Inflammatory macrophage treated with lipopolysaccharide for 1 hour (primary cell): ENCODE results near the gene ZNG1B.
"Not testable (repeated sequence)": the region's sequence is repeated elsewhere in the genome, so short reads cannot be mapped to it uniquely, and the experiment has no call there.

Source experiments
- DNase-seq, 2 donors: peaks; one replicate each; pipeline ENCODE4 v3.0.0-alpha.2; 2020 to 2022

The ZNG1B gene

DNA sequence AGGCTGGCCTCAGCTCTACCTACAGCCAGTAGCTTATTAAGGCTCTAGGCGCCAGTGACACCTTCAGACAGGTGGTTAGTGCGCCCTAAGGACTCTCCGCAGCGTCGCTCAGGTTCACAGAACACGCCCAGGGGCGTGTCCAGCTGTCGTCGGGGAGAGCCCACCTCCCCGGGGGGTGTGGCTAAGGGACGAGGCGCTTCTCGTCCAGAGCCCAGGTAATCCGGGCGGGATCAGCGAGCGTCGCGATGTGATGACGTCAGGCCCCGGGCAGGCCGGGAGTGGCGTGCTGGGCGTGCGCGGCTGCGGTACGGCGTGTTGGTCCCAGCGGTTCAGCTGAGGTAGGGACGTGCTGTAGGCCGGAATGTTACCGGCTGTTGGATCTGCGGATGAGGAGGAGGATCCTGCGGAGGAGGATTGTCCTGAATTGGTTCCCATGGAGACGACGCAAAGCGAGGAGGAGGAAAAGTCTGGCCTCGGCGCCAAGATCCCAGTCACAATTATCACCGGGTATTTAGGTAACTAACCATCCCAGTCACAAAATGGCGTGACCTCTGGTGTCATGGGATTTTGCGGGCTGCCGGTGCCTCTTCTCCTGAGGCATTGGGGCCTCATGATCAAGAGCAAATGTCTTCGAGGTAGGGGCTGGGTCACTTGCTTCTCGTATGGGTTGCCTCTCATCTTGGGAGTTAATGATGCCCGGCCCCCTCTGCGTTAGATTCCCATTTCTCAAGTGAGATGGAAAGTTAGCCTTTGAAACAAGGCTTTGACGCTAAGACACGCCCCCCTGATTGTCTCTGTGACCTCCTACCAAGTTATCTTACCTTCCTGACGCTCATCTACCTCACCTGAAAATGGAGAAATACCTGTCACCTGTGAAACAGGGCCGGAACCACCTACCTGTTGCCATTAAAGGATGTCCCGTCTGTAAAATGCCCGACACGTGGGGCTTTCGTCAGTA lies at the start of gene ZNG1B:
TSS of gene ZNG1B (plus strand) at position 184 of the 958 bp plus-strand sequence. CDS start at position 362, 178 bp downstream.
- not testable (repeated sequence) for DNase-seq

- DNase-seq: peak; percentile 85 to 96
Observed at GRCh38 chr2:113390124-113390849, 47.2 kb upstream of the ZNG1B start.

DNA sequence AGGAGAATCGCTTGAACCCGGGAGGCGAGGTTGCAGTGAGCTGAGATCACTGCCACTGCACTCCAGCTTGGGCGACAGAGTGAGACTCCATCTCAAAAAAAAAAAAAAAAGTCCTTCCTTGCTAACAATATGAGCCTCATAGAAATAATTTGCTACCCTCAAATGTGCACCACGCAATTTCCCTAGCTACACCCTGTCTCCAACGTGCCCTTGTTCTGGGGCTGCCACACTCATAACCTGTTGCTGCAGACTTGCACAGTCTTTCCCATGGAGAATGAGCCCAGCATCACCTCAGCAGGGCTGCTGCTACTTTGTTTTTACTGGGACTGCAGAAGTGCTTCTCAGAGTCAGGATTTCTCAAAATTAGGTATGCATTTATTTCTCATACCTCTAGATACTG lies 46.4 kb upstream of the ZNG1B start:
- no peak for DNase-seq

DNA sequence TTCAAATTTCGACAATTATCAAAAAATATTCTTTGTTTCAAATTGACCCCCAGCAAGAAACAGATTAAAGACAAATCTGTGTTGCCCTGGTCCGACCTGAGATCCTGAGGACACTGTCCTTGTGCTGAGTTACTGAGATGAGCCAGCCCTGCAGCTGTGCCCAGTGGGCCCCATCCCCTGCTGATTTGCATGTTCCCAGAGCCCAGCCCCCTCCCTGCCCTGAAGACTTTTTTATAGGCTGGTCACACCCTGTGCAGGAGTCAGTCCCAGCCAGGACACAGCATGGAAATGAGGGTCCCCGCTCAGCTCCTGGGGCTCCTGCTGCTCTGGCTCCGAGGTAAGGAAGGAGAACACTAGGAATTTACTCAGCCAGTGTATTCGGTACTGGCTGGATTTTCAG lies 31.4 kb upstream of the ZNG1B start:
- DNase-seq: no peak

DNA sequence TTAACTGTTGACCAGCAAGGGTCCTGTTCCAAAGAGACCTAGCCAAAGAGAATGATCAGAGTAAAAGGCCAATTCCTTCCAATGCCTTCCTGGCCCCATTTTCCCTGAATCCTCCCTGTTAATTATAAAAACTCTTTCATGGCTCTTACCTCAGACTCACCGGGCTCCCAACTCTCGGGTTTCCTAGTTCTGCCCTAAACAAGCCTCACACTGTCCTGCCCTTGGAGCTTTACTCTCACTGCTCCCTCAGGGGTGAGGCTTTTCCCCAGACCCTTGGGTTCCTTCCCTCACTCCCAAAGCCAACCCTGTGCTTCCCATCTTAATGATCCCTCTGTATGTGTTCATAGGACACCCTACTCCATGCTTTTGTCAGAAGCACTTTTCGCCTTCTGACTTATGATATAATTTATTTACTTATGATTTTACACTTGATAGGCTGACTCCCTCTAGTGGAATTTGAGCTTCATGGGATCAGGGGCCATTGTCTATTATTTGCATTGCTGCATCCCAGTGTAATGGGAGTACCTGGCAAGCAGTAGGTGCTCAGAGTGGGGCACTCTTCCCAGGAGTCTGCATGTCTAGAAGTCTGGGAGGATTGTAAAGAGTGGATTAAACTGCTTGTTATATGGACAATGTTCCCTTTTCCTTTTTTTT lies 29.9 kb upstream of the ZNG1B start:
- DNase-seq: peak; percentile 16 to 23

GRCh38 chr2:113411725-113412352 lies 25.7 kb upstream of the ZNG1B start:
- DNase-seq: not testable (repeated sequence)

DNA sequence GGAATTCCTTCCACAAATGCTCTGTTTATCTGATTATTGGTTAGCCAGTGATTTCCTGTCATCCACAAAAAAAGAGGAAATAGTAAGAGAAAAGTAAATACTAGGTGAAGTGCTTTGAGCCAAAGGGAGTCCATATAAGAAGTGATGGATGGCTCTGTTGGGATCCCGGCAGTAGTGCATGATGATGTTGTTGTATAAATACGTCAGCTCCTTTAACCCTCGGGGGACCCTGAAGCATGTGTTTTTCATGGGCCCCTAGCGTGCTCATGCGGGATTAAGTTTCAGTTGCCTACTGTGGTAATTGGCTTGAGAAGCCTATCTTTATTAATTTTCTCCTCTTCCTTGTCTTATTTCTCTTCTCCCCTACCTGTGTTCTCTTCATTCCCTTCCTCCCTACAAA lies 24.7 kb upstream of the ZNG1B start:
- not testable (repeated sequence) for DNase-seq

DNA sequence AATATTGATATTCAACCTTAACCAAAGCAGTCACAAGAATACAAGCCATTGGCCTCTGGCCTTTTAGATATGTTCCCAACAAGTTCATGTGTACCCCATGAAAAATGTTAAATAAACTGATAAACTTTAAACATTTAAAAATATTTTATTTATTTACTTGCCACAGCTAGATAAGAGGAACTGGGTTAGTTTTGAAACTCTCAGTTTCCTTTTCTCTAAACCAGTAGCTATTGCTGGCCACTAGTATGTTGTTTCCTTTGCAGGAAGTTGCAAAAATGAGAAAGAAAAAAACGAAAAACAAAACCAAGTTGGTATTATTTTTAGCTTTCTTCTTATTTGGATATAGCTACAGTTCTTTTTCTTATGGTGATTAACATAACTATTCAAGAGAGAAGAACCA lies 5.7 kb upstream of the ZNG1B start:
- peak; percentile 56 to 60 for DNase-seq

DNA sequence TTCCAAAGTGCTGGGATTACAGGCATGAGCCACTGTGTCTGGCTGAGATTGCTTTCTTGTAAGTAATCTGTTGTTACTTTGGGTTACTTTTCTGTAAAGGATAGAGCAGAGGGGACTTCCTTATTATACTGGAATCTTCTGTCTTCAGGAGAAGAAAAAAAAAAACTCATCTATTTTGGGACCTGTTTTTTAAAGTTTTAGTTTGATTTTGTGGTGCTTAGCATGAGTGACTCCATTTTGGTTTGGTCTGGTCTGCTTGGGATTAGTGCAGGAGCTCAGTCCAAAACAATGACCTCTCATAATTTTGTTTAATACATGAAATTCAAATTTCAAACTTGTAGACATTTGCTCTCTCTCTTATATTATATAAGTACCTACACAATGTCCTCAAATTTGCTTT lies 4.0 kb upstream of the ZNG1B start:
- DNase-seq: not testable (repeated sequence)

DNA sequence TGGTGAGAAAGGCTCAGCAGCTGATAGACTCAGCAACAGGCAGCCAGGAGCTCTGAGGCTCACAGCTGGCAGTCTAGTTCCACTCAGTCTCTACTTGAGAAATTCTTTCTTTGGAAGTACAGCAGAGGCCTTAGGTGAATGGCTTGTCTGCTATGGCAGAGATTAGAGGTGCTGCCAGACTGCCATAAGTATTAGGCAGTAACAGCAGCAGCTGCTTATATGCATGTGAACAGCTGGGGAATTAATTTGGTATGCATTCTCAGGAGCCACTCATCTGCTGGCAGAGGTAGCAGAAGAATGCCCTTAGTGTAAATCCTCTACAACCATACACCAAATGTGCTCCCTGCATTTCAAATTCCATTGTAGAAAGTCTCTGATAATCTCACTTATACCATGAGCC lies 28.3 kb downstream of the ZNG1B start:
- not testable (repeated sequence) for DNase-seq

- DNase-seq: not testable (repeated sequence)
Observed at GRCh38 chr2:113476688-113477368, 39.3 kb downstream of the ZNG1B start.

DNA sequence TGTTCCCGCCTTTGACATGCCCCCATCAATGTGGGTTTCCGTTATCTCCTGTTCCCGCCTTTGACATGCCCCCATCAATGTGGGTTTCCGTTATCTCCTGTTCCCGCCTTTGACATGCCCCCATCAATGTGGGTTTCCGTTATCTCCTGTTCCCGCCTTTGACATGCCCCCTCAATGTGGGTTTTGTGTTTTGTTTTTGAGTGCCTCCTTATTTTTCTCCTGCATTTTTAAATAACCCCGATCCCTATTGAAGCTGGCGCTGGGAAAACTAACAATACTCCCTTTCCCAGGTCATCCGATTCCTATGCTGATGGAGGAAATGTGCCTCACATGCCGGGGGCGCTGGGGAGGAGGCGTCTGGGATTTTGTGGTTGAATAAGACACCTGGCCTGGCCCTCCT lies 59.0 kb downstream of the ZNG1B start:
- DNase-seq: not testable (repeated sequence)

DNA sequence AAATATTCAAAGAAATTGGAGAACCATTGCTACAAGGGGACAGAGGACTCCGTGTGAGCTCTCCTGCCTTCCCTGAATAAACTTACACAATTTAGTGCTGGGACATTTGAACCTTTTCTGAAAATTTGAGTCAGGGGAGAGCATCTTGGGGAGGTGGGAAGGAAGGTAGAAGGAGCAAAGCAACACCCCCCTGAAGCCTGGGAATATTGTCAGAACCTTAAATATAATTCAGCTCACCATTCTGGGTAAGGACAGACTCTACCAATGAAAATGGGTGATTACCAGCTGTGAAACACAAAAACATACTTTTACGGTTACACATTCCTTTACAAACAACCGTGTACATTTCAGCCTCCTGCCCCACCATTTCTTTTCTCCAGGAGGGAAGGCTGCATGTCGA lies 60.9 kb downstream of the ZNG1B start, which contains the start of gene FOXD4L1:
TSS of gene FOXD4L1 (plus strand) at position 301 of the 400 bp plus-strand sequence. CDS start 592 bp downstream, outside the sequence.
- not testable (repeated sequence) for DNase-seq

DNA sequence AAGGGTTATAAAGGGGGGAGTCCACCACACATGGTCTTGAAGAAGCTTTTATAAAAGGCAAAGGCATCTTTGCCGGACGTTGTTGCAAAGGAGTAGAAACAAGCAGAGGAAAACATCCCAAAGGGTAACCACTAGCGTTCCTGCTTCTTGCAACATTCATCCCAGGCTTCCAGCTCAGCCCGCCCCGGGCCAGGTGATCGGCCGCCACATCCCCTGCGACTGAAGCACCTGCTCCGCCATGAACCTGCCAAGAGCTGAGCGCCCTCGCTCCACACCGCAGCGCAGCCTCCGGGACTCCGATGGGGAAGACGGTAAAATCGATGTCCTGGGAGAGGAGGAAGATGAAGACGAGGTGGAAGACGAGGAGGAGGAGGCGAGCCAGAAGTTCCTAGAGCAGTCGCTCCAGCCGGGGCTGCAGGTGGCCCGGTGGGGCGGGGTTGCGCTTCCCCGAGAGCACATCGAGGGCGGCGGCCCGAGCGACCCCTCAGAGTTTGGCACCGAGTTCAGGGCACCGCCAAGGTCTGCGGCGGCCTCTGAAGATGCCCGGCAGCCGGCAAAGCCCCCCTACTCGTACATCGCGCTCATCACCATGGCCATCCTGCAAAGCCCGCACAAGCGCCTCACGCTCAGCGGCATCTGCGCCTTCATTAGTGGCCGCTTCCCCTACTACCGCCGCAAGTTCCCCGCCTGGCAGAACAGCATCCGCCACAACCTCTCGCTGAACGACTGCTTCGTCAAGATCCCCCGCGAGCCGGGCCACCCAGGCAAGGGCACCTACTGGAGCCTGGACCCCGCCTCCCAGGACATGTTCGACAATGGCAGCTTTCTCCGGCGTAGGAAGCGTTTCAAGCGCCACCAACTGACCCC lies 61.8 kb downstream of the ZNG1B start:
- DNase-seq: not testable (repeated sequence)

DNA sequence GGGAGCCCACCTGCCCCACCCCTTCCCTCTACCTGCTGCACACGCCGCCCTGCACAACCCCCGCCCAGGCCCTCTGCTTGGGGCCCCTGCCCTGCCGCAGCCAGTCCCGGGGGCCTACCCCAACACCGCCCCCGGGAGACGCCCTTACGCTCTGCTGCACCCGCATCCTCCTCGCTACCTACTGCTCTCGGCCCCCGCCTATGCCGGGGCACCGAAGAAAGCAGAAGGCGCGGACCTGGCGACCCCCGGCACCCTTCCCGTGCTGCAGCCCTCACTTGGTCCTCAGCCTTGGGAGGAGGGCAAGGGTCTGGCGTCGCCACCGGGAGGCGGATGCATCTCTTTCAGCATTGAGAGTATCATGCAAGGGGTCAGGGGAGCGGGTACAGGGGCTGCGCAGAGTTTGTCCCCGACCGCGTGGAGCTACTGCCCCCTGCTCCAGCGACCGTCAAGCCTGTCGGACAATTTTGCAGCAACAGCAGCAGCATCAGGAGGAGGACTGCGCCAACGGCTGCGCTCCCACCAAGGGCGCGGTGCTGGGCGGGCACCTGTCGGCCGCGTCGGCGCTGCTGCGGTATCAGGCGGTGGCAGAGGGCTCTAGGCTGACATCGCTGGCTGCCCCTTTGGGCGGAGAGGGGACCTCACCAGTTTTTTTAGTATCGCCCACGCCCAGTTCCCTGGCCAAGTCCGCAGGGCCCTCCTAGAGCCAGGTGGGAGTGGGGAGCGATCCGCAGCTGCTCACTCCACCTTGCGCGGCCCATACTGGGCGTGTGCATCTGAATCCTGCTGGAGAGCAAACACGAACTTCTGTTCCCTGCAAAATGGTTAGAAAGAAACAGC lies 62.6 kb downstream of the ZNG1B start:
- DNase-seq: not testable (repeated sequence)

DNA sequence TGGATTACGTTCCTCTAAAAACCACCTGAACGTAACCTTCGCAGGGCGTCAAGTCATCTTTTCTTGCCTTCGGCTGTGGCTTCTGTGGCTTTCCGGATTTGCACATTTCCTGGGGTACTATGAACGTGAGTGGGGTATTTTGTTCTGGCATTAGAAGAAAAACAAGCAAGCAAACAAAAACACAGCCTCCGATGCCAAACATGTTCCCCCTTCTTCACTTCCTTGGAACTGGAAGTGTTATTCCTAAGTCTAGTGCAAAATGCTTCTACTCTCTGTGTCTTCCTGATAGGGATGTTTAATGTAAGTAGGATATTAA lies 63.2 kb downstream of the ZNG1B start:
- not testable (repeated sequence) for DNase-seq

- DNase-seq: peak; percentile 6 to 20
Observed at GRCh38 chr2:113502216-113503093, 65.0 kb downstream of the ZNG1B start.

- peak; percentile 51 to 55 for DNase-seq
Observed at GRCh38 chr2:113503094-113504042, 65.9 kb downstream of the ZNG1B start.
